Stimulated activated CD8-positive, alpha-beta memory T cell treated with anti-CD3 and anti-CD28 coated beads, Interleukin-7, amount 100 ng/mL, for 4 hours (primary cell): ENCODE results near the gene PDE10A.
"Not testable (repeated sequence)": the region's sequence is repeated elsewhere in the genome, so short reads cannot be mapped to it uniquely, and the experiment has no call there.

Experiments used
- DNase-seq, 2 donors: peaks; one replicate each; pipeline ENCODE4 v3.0.0-alpha.2; 2020; ENCODE audit warnings: low read depth in 2 of 2

PDE10A gene

GRCh38 chr6:165626711-165627110, 36.3 kb downstream of the PDE10A start:
- no peak for DNase-seq

GRCh38 chr6:165624871-165625639, 38.0 kb downstream of the PDE10A start:
- DNase-seq: no peak

- DNase-seq: no peak
These were observed 41.1 kb downstream of the PDE10A start for GRCh38 chr6:165621940-165622339.

GRCh38 chr6:165618891-165619290, 44.1 kb downstream of the PDE10A start:
- DNase-seq: not testable (repeated sequence)

GRCh38 chr6:165618241-165618640, 44.8 kb downstream of the PDE10A start:
- no peak for DNase-seq

GRCh38 chr6:165617528-165617927, 45.5 kb downstream of the PDE10A start:
- DNase-seq: no peak

GRCh38 chr6:165616116-165616515, 46.9 kb downstream of the PDE10A start:
- no peak for DNase-seq

GRCh38 chr6:165615636-165616035, 47.4 kb downstream of the PDE10A start:
- no peak for DNase-seq

- no peak for DNase-seq
These were observed 51.7 kb downstream of the PDE10A start for GRCh38 chr6:165611294-165611693.

GRCh38 chr6:165608577-165608976, 54.5 kb downstream of the PDE10A start:
- DNase-seq: not testable (repeated sequence)

- no peak for DNase-seq
These were observed 56.4 kb downstream of the PDE10A start for GRCh38 chr6:165606740-165607008.

GRCh38 chr6:165605901-165606739, 56.9 kb downstream of the PDE10A start:
- DNase-seq: no peak

- no peak for DNase-seq
These were observed 57.7 kb downstream of the PDE10A start for GRCh38 chr6:165605182-165605875.

GRCh38 chr6:165602291-165602690, 60.8 kb downstream of the PDE10A start:
- no peak for DNase-seq

- DNase-seq: no peak
These were observed 62.4 kb downstream of the PDE10A start for GRCh38 chr6:165600606-165601005.

GRCh38 chr6:165599596-165600487, 63.2 kb downstream of the PDE10A start:
- no peak for DNase-seq

- no peak for DNase-seq
These were observed 63.9 kb downstream of the PDE10A start for GRCh38 chr6:165599121-165599520.

GRCh38 chr6:165597821-165598220, 65.2 kb downstream of the PDE10A start:
- no peak for DNase-seq

GRCh38 chr6:165594584-165595333, 68.3 kb downstream of the PDE10A start:
- no peak for DNase-seq

GRCh38 chr6:165592947-165593346, 70.1 kb downstream of the PDE10A start:
- not testable (repeated sequence) for DNase-seq

- no peak for DNase-seq
These were observed 74.5 kb downstream of the PDE10A start for GRCh38 chr6:165588515-165588914.
